Activated T-cell treated with anti-CD3 and anti-CD28 coated beads, Interleukin-2, amount 50 U/mL, for 4 hours (primary cell): Measurements from ENCODE around the gene MAST3. TPM values are rescaled to one million over a fixed set of nuclear protein-coding genes. Genes with fewer than 3 reads are reported as not detected.
"Not testable (repeated sequence)": the region's sequence is repeated elsewhere in the genome, so short reads cannot be mapped to it uniquely, and the experiment has no call there.

Experiments used
- ATAC-seq, 2 donors: fragments of 200-7000 bp; cut with Tn5 transposase; one replicate each; pipeline ENCODE4 v1.10.0; 2021
- DNase-seq: peaks from one replicate; pipeline ENCODE4 v3.0.0-alpha.2; 2020
- H3K27me3 Mint-ChIP-seq: one replicate; pipeline ENCODE4 v1.8.0; 2021; ENCODE audit warnings: low read depth, mixed read lengths
- H3K36me3 Mint-ChIP-seq: one replicate; pipeline ENCODE4 v1.8.0; 2022; ENCODE audit warnings: mixed read lengths; ENCODE audit not compliant: insufficient read depth
- H3K4me1 Mint-ChIP-seq: one replicate; pipeline ENCODE4 v1.8.0; 2021; ENCODE audit warnings: low read depth, mixed read lengths
- H3K4me3 Mint-ChIP-seq: one replicate; pipeline ENCODE4 v1.8.0; 2021; ENCODE audit warnings: mild to moderate bottlenecking, moderate library complexity, mixed read lengths
- H3K9me3 Mint-ChIP-seq: one replicate; pipeline ENCODE4 v1.8.0; 2021; ENCODE audit warnings: mixed read lengths
- total RNA-seq, 3 donors: library from RNA; stranded (reverse); gene quantifications; one replicate each; pipeline ENCODE4 v1.2.1, GENCODE V29; 2021

Gene MAST3
- total RNA-seq, 3 donors from 2014 or later = 10.4 to 11.1 (median 10.7) TPM

DNA sequence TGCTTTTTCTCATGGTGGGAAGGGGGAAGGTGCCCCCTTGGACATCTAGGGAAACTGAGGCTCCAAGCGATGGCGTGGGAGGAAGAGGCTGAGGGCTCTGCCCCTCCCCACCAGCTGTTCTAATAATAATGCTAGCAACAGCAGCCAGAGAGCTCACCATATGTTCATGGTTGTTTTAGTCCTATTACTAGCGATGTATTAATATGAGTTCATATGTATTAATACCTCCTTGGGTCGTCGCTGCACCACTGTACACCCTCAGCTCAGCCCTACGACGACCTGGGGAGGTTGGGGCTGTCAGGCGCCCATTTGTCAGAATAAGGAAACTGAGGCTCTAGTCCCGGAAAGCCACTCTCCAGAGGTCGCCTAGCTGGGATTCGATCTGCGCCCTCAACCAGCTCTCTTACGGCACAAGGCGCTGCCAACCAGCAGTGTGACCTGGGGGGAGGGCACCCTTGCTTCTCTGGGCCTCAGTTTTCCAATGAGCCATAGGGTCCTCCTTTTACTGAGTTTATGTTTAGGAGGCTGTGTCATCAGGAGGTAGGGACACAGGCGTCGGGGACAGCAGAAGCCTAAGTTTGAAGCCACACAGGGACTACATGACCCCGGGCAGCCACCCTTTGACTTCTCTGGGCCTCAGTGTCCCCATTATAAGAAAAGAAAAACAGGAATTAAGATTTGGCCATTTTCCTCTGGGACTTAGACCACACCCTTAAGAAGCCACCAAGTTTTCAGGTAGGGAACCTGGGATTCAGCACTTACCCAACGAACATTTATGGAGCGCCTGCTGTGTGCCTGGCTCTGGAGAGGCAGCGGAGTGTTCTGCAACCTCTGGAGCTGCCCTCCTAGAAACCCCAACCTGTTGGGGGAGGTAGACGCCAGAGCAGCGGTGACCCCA lies 664 bp downstream of the MAST3 start:
- Mint-ChIP-seq H3K4me3 (peak overlapping the region; percentile 81), H3K27me3 (no peaks in the 10 kb centered on the region), H3K9me3 (no peaks in the 10 kb centered on the region), H3K4me1 (peaks cover 23% of the 10 kb centered on the region), H3K36me3 (no peaks in the 10 kb centered on the region)
- DNase-seq (no peak), ATAC-seq (no peak)

DNA sequence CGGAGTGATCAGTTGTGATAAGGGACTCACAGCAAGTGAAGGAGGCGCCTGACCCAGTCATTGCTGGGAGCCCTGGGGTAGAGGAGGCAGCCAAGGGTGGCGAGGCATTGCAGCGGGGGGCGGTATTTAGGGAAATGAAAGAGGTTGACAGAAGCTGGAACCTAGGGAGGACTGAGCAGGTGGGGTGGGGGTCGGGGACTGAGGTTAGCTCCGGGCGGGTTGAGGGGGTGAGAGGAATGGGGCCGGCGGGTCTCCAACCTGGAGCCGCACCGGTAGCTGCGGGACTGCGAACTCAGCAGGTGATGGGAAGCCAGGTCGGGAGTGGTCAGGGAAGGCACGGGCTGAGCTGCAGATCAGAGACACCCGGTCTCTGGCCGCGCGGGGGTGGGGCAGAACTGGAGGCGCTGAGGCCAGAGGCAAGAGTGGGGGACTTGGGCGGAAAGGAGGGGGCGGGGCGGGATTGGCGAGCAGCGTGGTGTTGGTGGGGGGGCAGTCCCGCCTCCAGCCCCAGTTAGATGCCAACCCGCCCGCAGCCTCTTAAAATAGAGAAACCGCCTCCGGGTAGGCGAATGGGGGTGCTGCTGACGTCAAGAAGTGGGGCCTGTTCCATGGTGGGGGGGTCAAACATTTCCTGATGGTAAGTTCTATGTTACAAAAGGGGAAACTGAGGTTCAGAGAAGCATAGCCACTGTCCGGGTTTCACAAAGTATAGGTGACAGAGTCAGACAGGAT lies 1.5 kb downstream of the MAST3 start:
- DNase-seq = no peak
- Mint-ChIP-seq H3K27me3 (no peaks in the 10 kb centered on the region), H3K9me3 (no peaks in the 10 kb centered on the region), H3K4me1 (peaks cover 26% of the 10 kb centered on the region), H3K36me3 (no peaks in the 10 kb centered on the region), H3K4me3 (peak overlapping the region; percentile 81)
- ATAC-seq = peak; percentile 19 to 26

DNA sequence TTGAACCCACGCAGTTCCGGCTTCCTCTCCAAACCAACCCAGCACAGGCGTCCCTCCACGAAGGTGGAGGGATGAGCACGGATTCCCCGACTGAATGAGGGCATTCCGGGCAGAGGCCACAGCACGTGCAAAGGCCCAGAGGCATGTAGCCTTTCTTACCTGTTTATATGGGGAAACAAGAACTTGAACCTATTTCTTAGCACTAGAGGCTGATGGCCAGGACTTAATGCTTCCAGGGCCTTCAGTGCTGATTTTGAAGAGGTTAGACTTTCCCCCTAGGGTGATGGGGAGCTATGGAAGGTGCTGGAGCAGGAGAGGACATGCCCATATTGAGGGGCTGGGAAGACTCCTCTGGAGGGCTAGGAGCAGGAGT lies 2.0 kb downstream of the MAST3 start:
- DNase-seq (no peak), ATAC-seq (no peak)
- Mint-ChIP-seq H3K4me1 (peaks cover 29% of the 10 kb centered on the region), H3K27me3 (no peaks in the 10 kb centered on the region), H3K4me3 (peak overlapping the region; percentile 81), H3K36me3 (no peaks in the 10 kb centered on the region), H3K9me3 (no peaks in the 10 kb centered on the region)

DNA sequence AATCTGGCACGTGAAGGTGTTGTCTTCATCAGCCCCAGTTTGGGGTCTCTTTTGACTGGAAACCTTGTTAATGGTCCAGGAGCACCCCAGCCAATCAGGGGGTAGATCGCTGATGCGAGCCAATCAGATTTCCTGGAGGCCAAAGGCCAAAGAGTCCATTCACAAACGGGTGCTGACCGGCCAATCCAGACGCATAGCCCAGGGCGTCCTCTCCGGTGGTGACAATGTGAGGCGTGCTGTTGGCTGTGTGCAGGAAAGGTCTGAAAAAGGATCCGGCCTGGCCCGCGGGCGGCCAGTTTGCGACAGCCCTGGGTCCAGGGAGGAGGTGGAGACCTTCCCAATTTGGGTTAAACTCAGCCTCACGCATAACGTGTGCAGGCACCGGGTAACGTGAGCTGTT lies 3.1 kb downstream of the MAST3 start:
- H3K9me3 Mint-ChIP-seq = no peaks in the 10 kb centered on the region
- DNase-seq (no peak), ATAC-seq (no peak)
- no peak overlapping the region for H3K4me3 Mint-ChIP-seq
- peaks cover 32% of the 10 kb centered on the region for H3K4me1 Mint-ChIP-seq
- no peaks in the 10 kb centered on the region for H3K27me3 Mint-ChIP-seq
- no peaks in the 10 kb centered on the region for H3K36me3 Mint-ChIP-seq

DNA sequence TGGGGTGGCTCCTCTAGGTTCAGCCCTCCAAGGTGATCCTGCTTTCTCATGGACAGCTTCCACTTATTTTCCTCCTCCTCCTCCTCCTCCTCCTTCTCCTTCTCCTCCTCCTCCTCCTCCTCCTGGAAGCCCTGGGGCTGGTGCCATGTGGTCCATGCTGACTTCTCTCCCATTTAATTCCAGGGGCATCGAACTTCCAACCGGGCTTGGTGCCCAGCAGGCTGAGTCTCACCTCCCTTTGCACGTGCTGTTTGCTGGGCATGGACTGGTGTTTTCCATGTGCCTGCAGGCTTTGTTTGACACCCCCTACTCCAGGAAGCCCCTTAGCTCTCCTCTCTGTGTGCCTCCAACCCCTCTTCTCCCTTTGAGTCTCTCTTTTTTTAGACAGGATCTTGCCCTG lies 3.7 kb downstream of the MAST3 start:
- H3K36me3 Mint-ChIP-seq = no peaks in the 10 kb centered on the region
- no peak for ATAC-seq
- H3K9me3 Mint-ChIP-seq = no peaks in the 10 kb centered on the region
- H3K4me1 Mint-ChIP-seq = peaks cover 31% of the 10 kb centered on the region
- no peak for DNase-seq
- no peaks in the 10 kb centered on the region for H3K27me3 Mint-ChIP-seq
- H3K4me3 Mint-ChIP-seq = no peak overlapping the region

DNA sequence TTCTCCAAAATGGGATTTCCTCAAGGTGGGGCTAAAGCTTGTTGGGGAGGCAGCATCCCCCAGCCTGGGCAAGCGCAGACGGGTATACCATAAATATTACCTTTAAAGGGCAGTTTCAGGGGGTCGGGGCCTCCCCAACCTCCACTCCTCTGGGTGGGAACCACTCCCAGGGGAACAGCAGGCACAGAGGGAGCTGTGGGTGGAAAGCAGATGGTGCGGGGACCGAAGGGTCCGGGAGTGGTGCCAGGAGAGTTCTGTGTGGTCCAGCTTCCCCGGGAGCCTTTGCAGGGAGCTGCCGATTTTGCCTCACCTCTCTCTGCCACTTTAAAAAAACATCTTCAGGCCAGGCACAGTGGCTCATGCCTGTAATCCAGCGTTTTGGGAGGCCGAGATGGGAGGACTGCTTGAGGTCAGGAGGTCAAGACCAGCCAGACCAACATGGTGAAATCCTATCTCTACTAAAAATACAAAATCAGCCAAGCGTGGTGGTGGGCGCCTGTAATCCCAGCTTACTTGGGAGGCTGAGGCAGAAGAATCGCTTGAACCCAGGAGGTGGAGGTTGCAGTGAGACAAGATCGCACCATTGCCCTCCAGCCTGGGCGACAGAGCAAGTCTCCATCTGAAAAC lies 5.5 kb downstream of the MAST3 start:
- Mint-ChIP-seq H3K36me3 (no peaks in the 10 kb centered on the region), H3K9me3 (no peaks in the 10 kb centered on the region), H3K4me1 (peaks cover 26% of the 10 kb centered on the region), H3K27me3 (no peaks in the 10 kb centered on the region), H3K4me3 (peak overlapping the region; percentile 56)
- DNase-seq (no peak), ATAC-seq (no peak)

DNA sequence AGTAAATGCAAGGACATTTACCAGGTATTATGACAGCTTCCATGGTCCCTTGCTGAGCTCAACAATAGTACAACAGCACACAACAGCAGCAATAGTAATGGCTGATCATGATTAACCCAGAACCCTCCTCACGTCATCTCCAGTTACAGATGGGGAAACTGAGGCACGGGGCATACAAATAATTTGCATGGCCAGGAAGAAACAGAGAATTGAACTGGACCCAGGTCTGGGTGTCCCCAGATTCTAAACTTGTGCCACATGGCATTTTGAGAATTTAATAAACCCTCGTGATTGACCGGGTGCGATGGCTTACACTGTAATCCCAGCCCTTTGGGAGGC lies 7.2 kb downstream of the MAST3 start:
- DNase-seq = no peak
- no peak for ATAC-seq
- no peaks in the 10 kb centered on the region for H3K9me3 Mint-ChIP-seq
- no peaks in the 10 kb centered on the region for H3K27me3 Mint-ChIP-seq
- peak overlapping the region; percentile 74 for H3K4me3 Mint-ChIP-seq
- H3K36me3 Mint-ChIP-seq = no peaks in the 10 kb centered on the region
- peaks cover 21% of the 10 kb centered on the region for H3K4me1 Mint-ChIP-seq

DNA sequence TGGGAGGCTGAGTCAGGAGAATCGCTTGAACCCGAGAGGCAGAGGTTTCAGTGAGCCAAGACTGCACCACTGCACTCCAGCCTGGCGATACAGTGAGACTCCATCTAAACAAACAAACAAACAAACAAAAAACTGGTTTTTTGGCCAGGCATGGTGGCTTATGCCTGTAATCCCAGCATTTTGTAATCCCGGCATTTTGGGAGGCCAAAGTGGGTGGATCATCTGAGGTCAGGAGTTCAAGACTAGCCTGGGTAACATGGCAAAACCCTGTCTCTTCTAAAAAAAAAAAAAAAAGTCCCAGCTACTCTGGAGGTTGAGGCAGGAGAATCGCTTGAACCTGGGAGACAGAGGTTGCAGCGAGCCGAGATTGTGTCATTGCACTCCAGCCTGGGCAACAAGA lies 7.7 kb downstream of the MAST3 start:
- ATAC-seq, H3K4me3 Mint-ChIP-seq, H3K9me3 Mint-ChIP-seq, H3K36me3 Mint-ChIP-seq, H3K27me3 Mint-ChIP-seq, DNase-seq: not testable (repeated sequence)
- peaks cover 20% of the 10 kb centered on the region for H3K4me1 Mint-ChIP-seq

DNA sequence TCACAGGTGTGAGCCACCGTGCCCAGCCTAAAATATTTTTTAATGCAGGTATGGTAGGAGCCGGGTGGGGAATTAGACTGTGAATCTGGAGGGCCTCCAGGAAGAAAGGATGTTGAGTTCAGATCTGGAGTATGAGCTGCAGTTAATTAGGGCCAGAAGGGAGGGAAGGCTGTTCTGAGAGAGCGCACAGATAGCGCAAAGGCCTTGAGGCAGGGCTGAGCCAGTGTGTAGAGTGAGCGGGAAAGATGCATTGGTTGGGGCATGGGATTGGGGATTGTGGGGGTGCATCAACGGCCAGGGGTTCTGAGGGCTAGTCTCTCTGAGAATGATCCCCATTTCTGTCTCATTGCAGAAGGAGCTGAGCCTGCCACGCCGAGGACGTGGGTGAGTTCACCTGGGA lies 9.7 kb downstream of the MAST3 start:
- Mint-ChIP-seq H3K27me3 (no peaks in the 10 kb centered on the region), H3K4me3 (no peak overlapping the region), H3K36me3 (no peaks in the 10 kb centered on the region), H3K4me1 (peaks cover 23% of the 10 kb centered on the region), H3K9me3 (no peaks in the 10 kb centered on the region)
- DNase-seq = no peak
- ATAC-seq = no peak

DNA sequence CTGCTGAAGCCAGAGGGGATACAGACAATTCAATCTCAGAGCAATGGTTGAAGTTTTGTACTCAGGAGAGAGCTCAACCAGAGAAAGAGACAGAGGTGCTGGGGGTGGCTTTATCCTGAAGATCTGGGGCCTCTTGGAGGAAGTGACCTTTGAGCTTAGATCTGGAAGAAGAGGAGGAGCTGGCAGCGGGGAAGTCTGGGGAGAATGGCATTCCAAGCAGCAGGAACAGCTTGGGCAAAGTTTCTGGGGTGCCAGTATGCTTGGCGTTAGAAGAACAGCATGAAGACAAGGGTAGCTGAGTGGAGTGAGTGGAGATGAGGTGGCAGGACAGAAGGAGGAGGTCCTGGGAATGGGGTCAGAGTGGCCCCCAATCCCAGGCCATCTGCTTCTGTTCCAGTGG lies 11.3 kb downstream of the MAST3 start:
- H3K36me3 Mint-ChIP-seq = no peaks in the 10 kb centered on the region
- H3K4me1 Mint-ChIP-seq = peaks cover 25% of the 10 kb centered on the region
- no peak for ATAC-seq
- peak overlapping the region; percentile 76 for H3K4me3 Mint-ChIP-seq
- H3K27me3 Mint-ChIP-seq = no peaks in the 10 kb centered on the region
- no peak for DNase-seq
- H3K9me3 Mint-ChIP-seq = no peaks in the 10 kb centered on the region

DNA sequence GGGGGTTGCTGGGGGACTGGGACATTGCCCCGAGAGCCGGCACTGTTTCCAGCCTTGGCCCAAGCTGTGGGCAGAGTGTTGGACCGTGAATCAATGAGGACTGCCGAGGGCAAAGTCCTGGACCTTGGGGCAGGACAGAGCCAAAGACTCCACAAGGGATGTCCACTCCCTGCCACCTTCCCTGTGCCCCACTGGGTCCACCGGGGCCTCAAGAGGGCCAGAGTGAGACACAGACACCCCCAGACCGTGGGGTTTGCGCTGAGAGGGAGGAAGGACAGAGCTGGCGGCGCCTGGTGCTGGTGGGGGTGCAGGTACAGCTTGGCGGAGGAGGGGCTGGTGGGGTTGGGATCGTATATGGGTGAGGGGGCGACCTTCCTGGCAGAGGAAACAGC lies 11.8 kb downstream of the MAST3 start:
- Mint-ChIP-seq H3K9me3 (no peaks in the 10 kb centered on the region), H3K4me3 (peak overlapping the region; percentile 76), H3K27me3 (no peaks in the 10 kb centered on the region), H3K36me3 (no peaks in the 10 kb centered on the region), H3K4me1 (peaks cover 24% of the 10 kb centered on the region)
- ATAC-seq (peak in 1 of 2 donors; percentile 4), DNase-seq (no peak)

DNA sequence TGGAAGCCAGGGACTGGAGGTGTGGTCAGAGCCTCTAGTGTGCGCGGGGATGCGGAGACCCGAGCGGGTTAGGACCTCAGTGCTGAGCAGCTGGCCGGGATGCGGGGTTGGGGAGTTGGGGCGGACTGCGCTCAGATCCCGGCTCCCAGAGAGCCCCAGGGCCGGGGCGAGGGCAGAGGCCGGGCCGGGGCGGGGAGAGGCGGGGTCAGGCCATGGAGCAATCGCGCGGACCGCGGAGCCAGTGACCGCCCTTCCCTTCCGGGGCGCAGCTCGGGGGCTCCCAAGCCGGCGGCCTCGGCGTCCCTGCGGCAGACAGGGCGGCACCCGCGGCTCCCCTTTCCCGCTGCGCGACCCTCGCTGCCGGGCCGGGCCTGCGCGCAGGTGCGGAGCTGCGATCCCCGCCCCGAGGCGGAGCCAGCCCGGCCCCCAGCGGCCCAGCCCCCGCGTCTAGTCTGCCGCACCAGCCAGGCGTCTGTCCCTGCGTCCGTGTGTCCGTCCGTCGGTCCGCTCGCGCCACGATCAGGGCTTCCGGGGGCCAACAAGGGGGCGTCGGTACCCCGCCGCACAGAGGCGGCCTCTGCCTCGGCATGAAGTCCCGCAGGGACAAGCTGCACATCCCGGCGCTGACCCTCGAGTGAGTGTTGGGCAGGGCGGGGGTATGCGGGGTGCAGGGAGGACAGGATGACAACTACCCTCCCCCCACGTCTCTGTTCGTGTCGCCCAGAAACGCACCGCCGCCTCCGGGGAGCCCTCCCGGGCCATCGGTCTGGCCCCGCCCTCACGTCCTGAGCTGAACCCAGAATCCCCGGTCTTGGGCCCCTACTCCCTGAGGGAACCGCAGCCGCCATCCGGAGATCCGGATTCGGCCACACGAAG lies 12.4 kb downstream of the MAST3 start:
- peak; percentile 89 to 91 for ATAC-seq
- DNase-seq = peak; percentile 49
- H3K27me3 Mint-ChIP-seq = no peaks in the 10 kb centered on the region
- peaks cover 18% of the 10 kb centered on the region for H3K4me1 Mint-ChIP-seq
- no peaks in the 10 kb centered on the region for H3K9me3 Mint-ChIP-seq
- peak overlapping the region; percentile 76 for H3K4me3 Mint-ChIP-seq
- no peaks in the 10 kb centered on the region for H3K36me3 Mint-ChIP-seq

DNA sequence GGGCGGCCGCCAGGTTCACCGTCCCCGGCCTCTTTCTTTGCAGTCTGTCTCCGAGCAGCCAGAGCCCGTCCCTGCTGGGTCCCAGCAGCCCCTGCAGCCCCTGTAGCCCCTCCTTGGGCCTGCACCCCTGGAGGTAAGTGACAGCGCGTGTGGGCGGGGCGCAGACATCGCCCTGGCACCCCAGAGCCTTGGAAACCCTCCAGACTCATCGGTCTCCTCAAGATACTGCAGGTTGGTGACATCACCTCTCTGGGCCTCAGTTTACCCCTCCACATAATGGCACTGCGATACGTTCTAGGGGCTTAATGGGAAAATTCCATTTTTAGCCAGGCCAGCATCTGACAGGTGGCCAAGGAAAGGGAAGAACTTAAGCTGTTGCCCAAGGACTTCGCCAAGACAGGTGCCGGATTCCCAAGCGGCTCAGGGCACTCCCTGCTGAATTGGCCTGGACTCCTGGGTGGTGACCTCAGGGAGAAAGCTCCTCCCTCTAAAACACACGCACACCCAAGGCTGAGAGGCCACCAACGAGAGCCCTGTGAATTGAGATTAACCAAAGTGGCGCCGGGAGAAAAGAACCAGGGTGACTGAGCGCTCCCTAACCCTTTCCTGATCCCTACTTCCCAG lies 13.1 kb downstream of the MAST3 start:
- ATAC-seq = no peak
- no peak for DNase-seq
- peaks cover 18% of the 10 kb centered on the region for H3K4me1 Mint-ChIP-seq
- H3K4me3 Mint-ChIP-seq = peak overlapping the region; percentile 76
- no peaks in the 10 kb centered on the region for H3K36me3 Mint-ChIP-seq
- H3K9me3 Mint-ChIP-seq = no peaks in the 10 kb centered on the region
- no peaks in the 10 kb centered on the region for H3K27me3 Mint-ChIP-seq
